GM12878 (cell line): ENCODE results near the gene JAG1. TPM values are rescaled to one million over a fixed set of nuclear protein-coding genes. Genes with fewer than 3 reads are reported as not detected.

Source experiments
- ATAC-seq: fragments of 200-7000 bp; cut with Tn5 transposase; 3 replicates; pipeline ENCODE4 v1.9.1; 2020; ENCODE audit warnings: mild to moderate bottlenecking, moderate library complexity
- BruUV-seq: library from RNA; stranded (reverse); fragments of 400-500 nt; replicated peaks from 2 replicates; lab custom pipeline; 2021; lab: Mats Ljungman, UMichigan
- CTCF ChIA-PET: fragments of 300-600 bp; sonication (Branson Sonifier 250); formaldehyde crosslinking; extraction: SDS; loops from one replicate; lab custom pipeline; 2021; ENCODE audit warnings: inconsistent platforms; lab: Yijun Ruan, JAX
- POLR2A ChIA-PET: fragments of 350-600 bp; formaldehyde crosslinking; extraction: SDS; loops from one replicate; lab custom pipeline; 2021; ENCODE audit warnings: inconsistent platforms; lab: Charles Lee
- RAD21 ChIA-PET: fragments of 300-600 bp; sonication (Branson Sonifier 250); formaldehyde crosslinking; loops from one replicate; lab custom pipeline; 2023; ENCODE audit warnings: antibody characterized with exemption; ENCODE audit not compliant: unreplicated experiment; lab: Charles Lee
- SMC1A ChIA-PET: fragments of 300-600 bp; sonication (Branson Sonifier 250); formaldehyde crosslinking; loops from one replicate; lab custom pipeline; 2023; ENCODE audit not compliant: unreplicated experiment, uncharacterized antibody; lab: Charles Lee
- DNase-seq: peaks from one replicate; pipeline ENCODE4 v3.0.0-alpha.2; 2011; ENCODE audit warnings: low read depth, low spot score
- FAIRE-seq: peaks from 3 replicates; lab custom pipeline; 2011; peaks lifted over from hg19 to GRCh38; lab: Jason Lieb, UNC
- H2AFZ ChIP-seq: 2 replicates; pipeline ENCODE4 v1.6.0; 2011; ENCODE audit warnings: low read depth, low read length, control low read depth; ENCODE audit not compliant: control insufficient read depth
- H3K27ac ChIP-seq: 2 replicates; pipeline ENCODE4 v1.5.1; 2011; ENCODE audit warnings: control low read depth; ENCODE audit not compliant: control insufficient read depth, insufficient read depth
- H3K27me3 ChIP-seq, 2 experiments: replicated peaks in 1 of 2; 2 replicates each; pipeline versions ENCODE4 v1.6.0 to v1.6.1; 2011; ENCODE audit warnings: low read length in 1 of 2; ENCODE audit not compliant: control insufficient read depth in 2 of 2, insufficient read depth in 2 of 2
- H3K36me3 ChIP-seq, 2 experiments: 2 replicates each; pipeline ENCODE4 v1.5.1; 2011; ENCODE audit warnings: low read length in 1 of 2; ENCODE audit not compliant: control insufficient read depth in 2 of 2, insufficient read depth in 2 of 2
- H3K4me1 ChIP-seq: 2 replicates; pipeline ENCODE4 v1.6.1; 2011; ENCODE audit warnings: mild to moderate bottlenecking, low read length, moderate library complexity, mixed read lengths; ENCODE audit not compliant: control insufficient read depth, insufficient read depth
- H3K4me2 ChIP-seq: 2 replicates; pipeline ENCODE4 v1.6.0; 2011; ENCODE audit warnings: control low read depth; ENCODE audit not compliant: control insufficient read depth, insufficient read depth
- H3K4me3 ChIP-seq: fragments of 200-600 bp; sonication (generic); 2 replicates; pipeline ENCODE4 v1.5.1; 2016
- H3K79me2 ChIP-seq: 2 replicates; pipeline ENCODE4 v1.6.0; 2011; ENCODE audit warnings: low read length; ENCODE audit not compliant: control insufficient read depth, insufficient read depth
- H3K9ac ChIP-seq: 2 replicates; pipeline ENCODE4 v1.8.0; 2011; ENCODE audit warnings: low read length, control low read depth, mixed read lengths; ENCODE audit not compliant: control insufficient read depth, insufficient read depth
- H3K9me3 ChIP-seq: replicated peaks from 3 replicates; pipeline ENCODE4 v1.5.1; 2011; ENCODE audit warnings: mild to moderate bottlenecking, low read length; ENCODE audit not compliant: control insufficient read depth, insufficient read depth
- H4K20me1 ChIP-seq: 2 replicates; pipeline ENCODE4 v1.6.0; 2011; ENCODE audit not compliant: control insufficient read depth, insufficient read depth
- ATF3 ChIP-seq: IDR thresholded peaks from 2 replicates; pipeline ENCODE4 v1.6.1; 2011; ENCODE audit warnings: low read depth, mild to moderate bottlenecking, low read length, moderate library complexity, borderline replicate concordance; ENCODE audit errors: extremely low read depth
- BCL11A ChIP-seq: IDR thresholded peaks from 2 replicates; pipeline ENCODE4 v1.6.1; 2011; ENCODE audit warnings: low read depth, low read length
- BHLHE40 ChIP-seq, 2 experiments: fragments of 450-650 bp in 1 of 2; IDR thresholded peaks; 2 replicates each; pipeline ENCODE4 v1.6.1; 2011 to 2017; ENCODE audit warnings: low read depth in 2 of 2, borderline replicate concordance in 1 of 2, improper control_type of control experiment in 1 of 2, low read length in 1 of 2, mild to moderate bottlenecking in 1 of 2
- BMI1 ChIP-seq: fragments of 450-650 bp; IDR thresholded peaks from 2 replicates; pipeline ENCODE4 v1.6.1; 2016; ENCODE audit warnings: mild to moderate bottlenecking, moderate library complexity, borderline replicate concordance
- CEBPB ChIP-seq, 2 experiments: fragments of 150-350 bp in 1 of 2; IDR thresholded peaks; 2 replicates each; pipeline ENCODE4 v1.6.1; 2012 to 2014; ENCODE audit warnings: low read depth in 2 of 2, low read length in 2 of 2, borderline replicate concordance in 1 of 2, inconsistent platforms in 1 of 2
- DPF2 ChIP-seq: fragments of 450-650 bp; IDR thresholded peaks from 2 replicates; pipeline ENCODE4 v1.6.1; 2017; ENCODE audit warnings: mild to moderate bottlenecking
- EP300 ChIP-seq, 2 experiments: fragments of 150-350 bp in 1 of 2; IDR thresholded peaks; 2 replicates each; pipeline ENCODE4 v1.6.1; 2011 to 2012; ENCODE audit warnings: low read depth in 2 of 2, low read length in 2 of 2, borderline replicate concordance in 1 of 2, improper control_type of control experiment in 1 of 2, inconsistent platforms in 1 of 2; ENCODE audit not compliant: control insufficient read depth in 1 of 2
- ETV6 ChIP-seq, 2 experiments: fragments of 450-650 bp in 1 of 2; IDR thresholded peaks in 1 of 2; conservative IDR thresholded peaks in 1 of 2; 2 replicates each; pipeline ENCODE4 v1.6.1; 2014; ENCODE audit warnings: antibody characterized with exemption in 1 of 2, borderline replicate concordance in 1 of 2, low read depth in 1 of 2, mild to moderate bottlenecking in 1 of 2, moderate library complexity in 1 of 2
- FOS ChIP-seq: IDR thresholded peaks from 3 replicates; pipeline ENCODE4 v1.6.1; 2011; ENCODE audit warnings: borderline replicate concordance; ENCODE audit not compliant: insufficient read length; ENCODE audit errors: extremely low read depth
- GABPA ChIP-seq: IDR thresholded peaks from 2 replicates; pipeline ENCODE4 v1.6.1; 2014; ENCODE audit warnings: antibody characterized with exemption, low read depth, mild to moderate bottlenecking, inconsistent platforms
- HDAC6 ChIP-seq: fragments of 200-600 bp; sonication (generic); IDR thresholded peaks from one replicate; pipeline ENCODE4 v1.8.0; 2017; ENCODE audit warnings: antibody characterized with exemption; ENCODE audit not compliant: unreplicated experiment
- IKZF1 ChIP-seq: fragments of 450-650 bp; conservative IDR thresholded peaks from 2 replicates; pipeline ENCODE4 v1.6.1; 2017; ENCODE audit warnings: antibody characterized with exemption, mild to moderate bottlenecking
- MXI1 ChIP-seq: fragments of 150-350 bp; IDR thresholded peaks from 2 replicates; pipeline ENCODE4 v1.6.1; 2011; ENCODE audit warnings: low read depth, mild to moderate bottlenecking, inconsistent platforms, low read length, improper control_type of control experiment
- MYC ChIP-seq: IDR thresholded peaks from 2 replicates; pipeline ENCODE4 v1.6.1; 2011; ENCODE audit warnings: mild to moderate bottlenecking, low read length, moderate library complexity, inconsistent platforms; ENCODE audit not compliant: insufficient read depth, insufficient replicate concordance, insufficient read length, severe bottlenecking
- PKNOX1 ChIP-seq: fragments of 450-650 bp; IDR thresholded peaks from 2 replicates; pipeline ENCODE4 v1.6.1; 2016; ENCODE audit warnings: mild to moderate bottlenecking
- POLR2A ChIP-seq: IDR thresholded peaks from 2 replicates; pipeline ENCODE4 v1.6.1; 2011; ENCODE audit warnings: low read depth, mild to moderate bottlenecking, low read length
- RB1 ChIP-seq: fragments of 450-650 bp; formaldehyde crosslinking; IDR thresholded peaks from 2 replicates; pipeline ENCODE4 v1.6.1; 2017; ENCODE audit warnings: mild to moderate bottlenecking, borderline replicate concordance
- TBL1XR1 ChIP-seq: IDR thresholded peaks from 2 replicates; pipeline ENCODE4 v1.6.1; 2012; ENCODE audit warnings: low read depth, low read length, improper control_type of control experiment
- YBX1 ChIP-seq: fragments of 450-650 bp; IDR thresholded peaks from 2 replicates; pipeline ENCODE4 v1.6.1; 2016; ENCODE audit warnings: antibody characterized with exemption
- ZBTB40 ChIP-seq: fragments of 450-650 bp; IDR thresholded peaks from 2 replicates; pipeline ENCODE4 v1.6.1; 2016; ENCODE audit warnings: mild to moderate bottlenecking, moderate library complexity, borderline replicate concordance
- WGBS: methylation state at CpG from one replicate; pipeline ENCODE4 v1.1.6; 2016; ENCODE audit warnings: low lambda C conversion rate; ENCODE audit not compliant: insufficient replicate concordance, insufficient coverage; ENCODE audit errors: missing lambda C conversion rate; 5-methylcytosine and 5-hydroxymethylcytosine counted together
- in situ Hi-C: fragments of 300-500 bp; cut with MboI; formaldehyde crosslinking; loops from 9 replicates; pipeline ENCODE4 v1.14.3; 2018; ENCODE audit warnings: mixed read lengths
- intact Hi-C: fragments of 100-400 bp; cut with micrococcal nuclease; formaldehyde crosslinking; loops from one replicate; pipeline ENCODE4 v1.14.2; 2022; ENCODE audit not compliant: unreplicated experiment
- polyA plus RNA-seq, 11 experiments: library from polyadenylated mRNA; depleted of rRNA in 4 of 11; unstranded in 6 of 11; stranded (reverse) in 5 of 11; fragments of >200 nt; fragmentation: Nextera tagmentation in 4 of 11; fragmentation: Illumina TruSeq in 1 of 11; extraction: Ambion mirVana in 4 of 11; extraction: Trizol in 1 of 11; gene quantifications; 1 replicate in 1 of 11; 2 replicates in 10 of 11; pipeline versions ENCODE4 v1.2.1 to v1.2.3, GENCODE V29; 2011 to 2016; ENCODE audit warnings: inconsistent platforms in 2 of 11, missing spikeins in 2 of 11, low read depth in 1 of 11
- total RNA-seq, 4 experiments: library from RNA; depleted of rRNA in 3 of 4; stranded (reverse); fragments of >200 nt in 3 of 4; fragmentation: Illumina TruSeq in 1 of 4; extraction: Trizol in 1 of 4; gene quantifications; 2 replicates each; pipeline versions ENCODE4 v1.2.1 to v1.2.3, GENCODE V29; 2013 to 2021

The JAG1 gene
- total and polyA plus RNA-seq, 10 of the 15 experiments (the other 5 are each of a cell fraction or from before 2014, with no cell fraction given): 0.66 to 6.9 (median 1.8) TPM

- DNase-seq (no peak), FAIRE-seq (no peak), ATAC-seq (no peak)
- intact Hi-C loops (no loop called here), in situ Hi-C loops (no loop called here)
- Histone ChIP-seq H3K4me1 (no peaks in the 10 kb centered on the region), H3K9ac (no peak overlapping the region), H3K4me3 (no peak overlapping the region), H3K9me3 (no peaks in the 10 kb centered on the region), H3K36me3 (peaks cover 2 to 4% of the 10 kb centered on the region in 2 experiments; a peak in 2 of 4 replicates), H3K79me2 (no peaks in the 10 kb centered on the region), H3K27me3 (no peaks in the 10 kb centered on the region), H3K27ac (no peak overlapping the region), H2AFZ (no peak overlapping the region), H4K20me1 (no peaks in the 10 kb centered on the region), H3K4me2 (no peak overlapping the region)
- ChIA-PET POLR2A (no interaction called here), CTCF (interaction anchor here (0.8 to 1.9 kb wide), 5 partner anchors 12 to 292 kb away, joined by 3 to 6 read pairs (median 3); no protein-coding TSS in a partner anchor), SMC1A (interaction anchor here (1.0 to 1.3 kb wide), 2 partner anchors 95 to 668 kb away, joined by 3 to 4 read pairs; no protein-coding TSS in a partner anchor), RAD21 (no interaction called here)
- no TSS peak for BruUV-seq
- TF ChIP-seq YBX1 (no peak), BCL11A (no peak), CEBPB (IDR thresholded peaks at IDR 0.05; ENCODE audit: borderline replicate concordance in 1 of 2, low read depth in 2 of 2, low read length in 2 of 2) (no peak), RB1 (no peak), ZBTB40 (no peak), MXI1 (no peak), GABPA (no peak), BMI1 (no peak), ATF3 (no peak), IKZF1 (no peak), MYC (no peak), TBL1XR1 (no peak), POLR2A (no peak), BHLHE40 (IDR thresholded peaks at IDR 0.05; ENCODE audit: borderline replicate concordance in 1 of 2, low read depth in 2 of 2, low read length in 1 of 2) (no peak), HDAC6 (no peak), ETV6 (conservative IDR thresholded peaks at IDR 0.05 in 1 of 2, IDR thresholded peaks at IDR 0.05 in 1 of 2; ENCODE audit: borderline replicate concordance in 1 of 2, low read depth in 1 of 2) (no peak), EP300 (IDR thresholded peaks at IDR 0.05; ENCODE audit: borderline replicate concordance in 1 of 2, control insufficient read depth in 1 of 2, low read depth in 2 of 2, low read length in 2 of 2) (no peak), DPF2 (no peak), PKNOX1 (no peak), FOS (no peak)
- WGBS: 100% methylated on average over 2 of the region's 2 CpGs
These were observed 64.5 kb downstream of the JAG1 start for GRCh38 chr20:10609276-10609675.
